RPMI8226 (cell line): ENCODE measurements around the gene C1QTNF1.

Experiments used
- DNase-seq: peaks from one replicate; pipeline ENCODE4 v3.0.0-alpha.2; 2015

Gene C1QTNF1

GRCh38 chr17:79042421-79043190 is 18.6 kb downstream of the C1QTNF1 start:
- peak; percentile 58 for DNase-seq

- DNase-seq, result no peak
These were observed 19.4 kb downstream of the C1QTNF1 start for GRCh38 chr17:79043191-79043930.

- no peak for DNase-seq
These were observed 20.0 kb downstream of the C1QTNF1 start for GRCh38 chr17:79043931-79044320.

- DNase-seq, result no peak
These were observed 20.5 kb downstream of the C1QTNF1 start for GRCh38 chr17:79044462-79044861.

- no peak for DNase-seq
These were observed 21.2 kb downstream of the C1QTNF1 start for GRCh38 chr17:79045001-79045729.

- peak; percentile 69 for DNase-seq
These were observed 21.9 kb downstream of the C1QTNF1 start for GRCh38 chr17:79045842-79046196.

GRCh38 chr17:79046197-79046915 is 22.4 kb downstream of the C1QTNF1 start:
- no peak for DNase-seq

- DNase-seq, result peak; percentile 13
These were observed 22.9 kb downstream of the C1QTNF1 start for GRCh38 chr17:79046916-79047280.

- no peak for DNase-seq
These were observed 23.4 kb downstream of the C1QTNF1 start for GRCh38 chr17:79047291-79047920.

GRCh38 chr17:79047923-79048825 is 24.2 kb downstream of the C1QTNF1 start:
- no peak for DNase-seq

GRCh38 chr17:79048826-79049755 is 25.1 kb downstream of the C1QTNF1 start:
- no peak for DNase-seq

GRCh38 chr17:79049821-79050220 is 25.9 kb downstream of the C1QTNF1 start:
- DNase-seq, result no peak

GRCh38 chr17:79050551-79050950 is 26.6 kb downstream of the C1QTNF1 start:
- no peak for DNase-seq

- DNase-seq, result no peak
These were observed 27.3 kb downstream of the C1QTNF1 start for GRCh38 chr17:79051306-79051705.

- DNase-seq, result no peak
These were observed 28.2 kb downstream of the C1QTNF1 start for GRCh38 chr17:79052131-79052530.

GRCh38 chr17:79053251-79053925 is 29.4 kb downstream of the C1QTNF1 start:
- DNase-seq, result no peak

GRCh38 chr17:79054200-79054960 is 30.4 kb downstream of the C1QTNF1 start:
- no peak for DNase-seq

GRCh38 chr17:79055197-79055596 is 31.2 kb downstream of the C1QTNF1 start:
- DNase-seq, result no peak
